PC-9 (cell line): Measurements from ENCODE around the gene JAK1. TPM values are rescaled to one million over a fixed set of nuclear protein-coding genes. Genes with fewer than 3 reads are reported as not detected.

Experiments
- BruUV-seq: library from RNA; stranded (reverse); fragments of 400-500 nt; replicated peaks from 2 replicates; lab custom pipeline; 2021; lab: Mats Ljungman, UMichigan
- CTCF ChIA-PET: fragments of 300-600 bp; sonication (Branson Sonifier 250); formaldehyde crosslinking; loops from one replicate; lab custom pipeline; 2022; ENCODE audit warnings: antibody characterized with exemption; lab: Charles Lee
- POLR2A ChIA-PET: fragments of 300-600 bp; sonication (Branson Sonifier 250); formaldehyde crosslinking; loops from one replicate; lab custom pipeline; 2022; ENCODE audit warnings: antibody characterized with exemption; ENCODE audit not compliant: unreplicated experiment; lab: Charles Lee
- DNase-seq, 2 experiments: peaks; one replicate each; pipeline versions ENCODE4 v3.0.0 to v3.0.0-alpha.2; 2015 to 2022; ENCODE audit warnings: mixed read lengths in 1 of 2
- H2AFZ ChIP-seq: fragments of 200-600 bp; sonication (generic); 2 replicates; pipeline ENCODE4 v1.8.1; 2017; ENCODE audit warnings: antibody characterized with exemption
- H3F3A ChIP-seq: fragments of 200-600 bp; sonication (generic); 2 replicates; pipeline ENCODE4 v1.8.1; 2017; ENCODE audit warnings: antibody characterized with exemption, mild to moderate bottlenecking, low read depth; ENCODE audit not compliant: insufficient read depth
- H3K27ac ChIP-seq: fragments of 200-600 bp; sonication (generic); 2 replicates; pipeline ENCODE4 v1.6.1; 2016; ENCODE audit warnings: mixed run types
- H3K27me3 ChIP-seq: fragments of 200-600 bp; sonication (generic); 2 replicates; pipeline ENCODE4 v1.6.1; 2016; ENCODE audit warnings: low read depth, mixed run types; ENCODE audit not compliant: insufficient read depth
- H3K36me3 ChIP-seq: fragments of 200-600 bp; sonication (generic); 2 replicates; pipeline ENCODE4 v1.6.1; 2016; ENCODE audit warnings: low read depth, mixed run types
- H3K4me1 ChIP-seq: fragments of 200-600 bp; sonication (generic); replicated peaks from 2 replicates; pipeline ENCODE4 v1.6.1; 2016; ENCODE audit warnings: mixed run types; ENCODE audit not compliant: insufficient read depth
- H3K4me2 ChIP-seq: fragments of 200-600 bp; sonication (generic); 2 replicates; pipeline ENCODE4 v1.6.1; 2017; ENCODE audit warnings: mixed run types
- H3K4me3 ChIP-seq: fragments of 200-600 bp; sonication (generic); 2 replicates; pipeline ENCODE4 v1.6.1; 2016; ENCODE audit warnings: mixed run types
- H3K79me2 ChIP-seq: fragments of 200-600 bp; sonication (generic); 2 replicates; pipeline ENCODE4 v1.6.1; 2017; ENCODE audit warnings: low read depth, mixed run types
- H3K9me2 ChIP-seq: fragments of 200-600 bp; sonication (generic); 2 replicates; pipeline ENCODE4 v1.8.1; 2017; ENCODE audit warnings: mild to moderate bottlenecking; ENCODE audit not compliant: insufficient read depth
- H3K9me3 ChIP-seq: fragments of 200-600 bp; sonication (generic); 2 replicates; pipeline ENCODE4 v1.8.1; 2016; ENCODE audit warnings: low read depth; ENCODE audit not compliant: insufficient read depth
- H4K20me1 ChIP-seq: fragments of 200-600 bp; sonication (generic); 2 replicates; pipeline ENCODE4 v1.8.1; 2017; ENCODE audit not compliant: insufficient read depth
- EZH2 ChIP-seq: fragments of 200-600 bp; sonication (generic); IDR thresholded peaks from 2 replicates; pipeline ENCODE4 v1.8.0; 2017; ENCODE audit warnings: antibody characterized with exemption, low read depth
- intact Hi-C: fragments of 100-400 bp; cut with micrococcal nuclease; formaldehyde crosslinking; loops from one replicate; pipeline ENCODE4 v1.10.0; 2022; ENCODE audit not compliant: unreplicated experiment
- total RNA-seq: library from RNA; stranded (reverse); gene quantifications from 2 replicates; pipeline ENCODE4 v1.2.3, GENCODE V29; 2021
- TF ChIP-seq, protein P1 (sequence below): fragments of 200-600 bp; sonication (generic); conservative IDR thresholded peaks from 2 replicates; pipeline ENCODE4 v1.6.1; 2017; ENCODE audit warnings: mixed run types, antibody characterized with exemption, mild to moderate bottlenecking, moderate library complexity

JAK1 gene
- total RNA-seq, 1 experiment from 2014 or later: 88.5 TPM

DNA sequence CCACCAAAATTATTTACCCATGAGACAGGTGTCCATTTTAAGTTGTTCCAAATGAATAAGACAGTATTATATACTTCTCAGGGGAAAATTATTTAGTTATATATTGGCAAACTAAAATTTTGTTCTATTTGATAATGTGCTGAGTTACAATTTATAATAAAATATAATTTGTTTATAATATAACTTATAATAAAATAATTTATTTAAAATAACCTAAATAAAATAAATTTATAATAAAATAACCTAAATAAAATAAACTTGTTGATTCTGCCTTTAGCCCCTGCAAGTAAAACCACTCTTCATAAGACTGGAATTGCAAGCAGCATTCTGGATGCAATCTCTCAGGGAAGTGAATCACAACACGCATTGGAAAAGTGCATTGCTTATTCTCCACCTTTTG, 151.9 kb downstream of the JAK1 start:
- Histone ChIP-seq H3K4me2 (no peak overlapping the region), H3K27me3 (no peaks in the 10 kb centered on the region), H4K20me1 (no peaks in the 10 kb centered on the region), H3F3A (no peaks in the 10 kb centered on the region), H2AFZ (no peak overlapping the region), H3K27ac (no peak overlapping the region), H3K4me3 (no peak overlapping the region), H3K79me2 (no peaks in the 10 kb centered on the region), H3K4me1 (no peaks in the 10 kb centered on the region), H3K9me2 (no peaks in the 10 kb centered on the region; the same call in 1 of the 2 replicates), H3K36me3 (no peaks in the 10 kb centered on the region), H3K9me3 (no peaks in the 10 kb centered on the region)
- DNase-seq: no peak
- no peak for TF ChIP-seq EZH2
- TF ChIP-seq, protein P1, sequence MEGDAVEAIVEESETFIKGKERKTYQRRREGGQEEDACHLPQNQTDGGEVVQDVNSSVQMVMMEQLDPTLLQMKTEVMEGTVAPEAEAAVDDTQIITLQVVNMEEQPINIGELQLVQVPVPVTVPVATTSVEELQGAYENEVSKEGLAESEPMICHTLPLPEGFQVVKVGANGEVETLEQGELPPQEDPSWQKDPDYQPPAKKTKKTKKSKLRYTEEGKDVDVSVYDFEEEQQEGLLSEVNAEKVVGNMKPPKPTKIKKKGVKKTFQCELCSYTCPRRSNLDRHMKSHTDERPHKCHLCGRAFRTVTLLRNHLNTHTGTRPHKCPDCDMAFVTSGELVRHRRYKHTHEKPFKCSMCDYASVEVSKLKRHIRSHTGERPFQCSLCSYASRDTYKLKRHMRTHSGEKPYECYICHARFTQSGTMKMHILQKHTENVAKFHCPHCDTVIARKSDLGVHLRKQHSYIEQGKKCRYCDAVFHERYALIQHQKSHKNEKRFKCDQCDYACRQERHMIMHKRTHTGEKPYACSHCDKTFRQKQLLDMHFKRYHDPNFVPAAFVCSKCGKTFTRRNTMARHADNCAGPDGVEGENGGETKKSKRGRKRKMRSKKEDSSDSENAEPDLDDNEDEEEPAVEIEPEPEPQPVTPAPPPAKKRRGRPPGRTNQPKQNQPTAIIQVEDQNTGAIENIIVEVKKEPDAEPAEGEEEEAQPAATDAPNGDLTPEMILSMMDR: no peak
- BruUV-seq: no TSS peak
- POLR2A ChIA-PET: no interaction called here
- intact Hi-C loops: no loop called here
- CTCF ChIA-PET: no interaction called here

DNA sequence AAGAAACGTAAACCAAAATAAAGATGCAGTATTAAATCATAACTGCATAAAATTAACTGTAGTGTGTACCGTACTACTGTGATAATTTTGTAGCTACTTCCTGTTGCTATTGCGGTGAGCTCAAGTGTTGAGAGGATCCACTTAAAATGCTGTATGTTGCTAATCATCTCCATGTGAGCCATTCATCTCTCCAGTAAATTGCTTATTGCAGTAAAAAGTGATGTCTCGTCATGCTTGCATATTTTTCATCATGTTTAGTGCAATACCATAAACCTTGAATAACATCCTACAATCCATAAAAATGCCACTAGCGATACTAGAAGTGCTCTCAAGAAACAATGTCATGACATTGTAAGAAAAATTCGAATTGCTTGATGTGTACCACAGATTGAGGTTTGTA, 155.2 kb downstream of the JAK1 start:
- TF ChIP-seq EZH2: no peak
- TF ChIP-seq, protein P1: no peak
- Histone ChIP-seq H3F3A (no peaks in the 10 kb centered on the region), H3K27me3 (no peaks in the 10 kb centered on the region), H3K4me1 (no peaks in the 10 kb centered on the region), H3K4me2 (no peak overlapping the region), H3K27ac (no peak overlapping the region), H2AFZ (no peak overlapping the region), H3K79me2 (no peaks in the 10 kb centered on the region), H3K9me3 (no peaks in the 10 kb centered on the region), H3K9me2 (no peaks in the 10 kb centered on the region; the same call in 1 of the 2 replicates), H3K4me3 (no peak overlapping the region), H4K20me1 (no peaks in the 10 kb centered on the region), H3K36me3 (no peaks in the 10 kb centered on the region)
- CTCF ChIA-PET: no interaction called here
- intact Hi-C loops: no loop called here
- BruUV-seq: no TSS peak
- POLR2A ChIA-PET: interaction anchor here (0.7 kb wide), 1 partner anchor 12 kb away, joined by 6 read pairs; no protein-coding TSS in a partner anchor
- DNase-seq: no peak

DNA sequence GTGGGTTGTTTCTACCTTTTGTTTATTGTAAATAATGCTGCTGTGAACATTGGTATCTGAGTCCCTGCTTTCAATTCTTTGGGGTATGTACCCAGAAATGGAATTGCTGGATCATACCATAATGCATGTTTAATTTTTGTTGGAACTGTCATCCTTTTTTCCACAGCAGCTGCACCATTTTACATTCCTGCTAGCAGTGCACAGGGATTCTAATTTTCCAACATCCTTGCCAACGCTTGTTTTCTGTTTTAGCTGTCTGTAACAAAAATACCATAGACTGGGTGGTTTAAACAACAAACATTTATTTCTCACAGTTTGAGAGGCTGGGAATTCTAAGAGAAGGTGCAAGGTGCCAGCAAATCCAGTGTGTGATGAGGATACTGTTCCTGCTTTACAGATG, 156.3 kb downstream of the JAK1 start:
- no peak overlapping the region for H3K27ac ChIP-seq
- intact Hi-C loops: no loop called here
- TF ChIP-seq EZH2: no peak
- TF ChIP-seq, protein P1: no peak
- H3K9me2 ChIP-seq: no peaks in the 10 kb centered on the region; the same call in 1 of the 2 replicates
- ChIA-PET CTCF (interaction anchor here (0.7 kb wide), 1 partner anchor 105 kb away, joined by 3 read pairs; no protein-coding TSS in a partner anchor), POLR2A (no interaction called here)
- H4K20me1 ChIP-seq: no peaks in the 10 kb centered on the region
- H3K4me2 ChIP-seq: no peak overlapping the region
- H2AFZ ChIP-seq: no peak overlapping the region
- no peaks in the 10 kb centered on the region for H3K79me2 ChIP-seq
- H3K4me3 ChIP-seq: no peak overlapping the region
- no peaks in the 10 kb centered on the region for H3K27me3 ChIP-seq
- no peak for DNase-seq
- BruUV-seq: no TSS peak
- H3K4me1 ChIP-seq: no peaks in the 10 kb centered on the region
- H3F3A ChIP-seq: 0 out of 2 replicates have a peak, but pooled peaks cover 2% of the 10 kb centered on the region
- no peaks in the 10 kb centered on the region for H3K9me3 ChIP-seq
- H3K36me3 ChIP-seq: no peaks in the 10 kb centered on the region
